MCF 10A (cell line): ENCODE data around the gene PIMREG. TPM values are rescaled to one million over a fixed set of nuclear protein-coding genes. Genes with fewer than 3 reads are reported as not detected.

Experiments used
- BruUV-seq: library from RNA; stranded (reverse); fragments of 400-500 nt; replicated peaks from 2 replicates; lab custom pipeline; 2021; lab: Mats Ljungman, UMichigan
- CTCF ChIA-PET: fragments of 300-600 bp; sonication (Branson Sonifier 250); formaldehyde crosslinking; extraction: SDS; loops from one replicate; lab custom pipeline; 2021; ENCODE audit warnings: antibody characterized with exemption, inconsistent platforms; lab: Yijun Ruan, JAX
- POLR2A ChIA-PET: fragments of 300-600, 350-650 bp; sonication (Branson Sonifier 250); formaldehyde crosslinking; extraction: SDS; loops from one replicate; lab custom pipeline; 2020; ENCODE audit warnings: antibody characterized with exemption, inconsistent platforms; lab: Yijun Ruan, JAX
- DNase-seq: peaks from one replicate; pipeline ENCODE4 v3.0.0-alpha.2; 2018; ENCODE audit not compliant: unreplicated experiment
- H3K27ac Mint-ChIP-seq: one replicate; pipeline ENCODE4 v1.8.0; 2022; ENCODE audit warnings: mild to moderate bottlenecking, low read depth, mixed read lengths; ENCODE audit not compliant: unreplicated experiment
- H3K27me3 Mint-ChIP-seq: one replicate; pipeline ENCODE4 v1.8.0; 2022; ENCODE audit warnings: mixed read lengths; ENCODE audit not compliant: insufficient read depth, unreplicated experiment
- H3K36me3 Mint-ChIP-seq: one replicate; pipeline ENCODE4 v1.8.0; 2022; ENCODE audit warnings: mild to moderate bottlenecking, moderate library complexity, mixed read lengths; ENCODE audit not compliant: insufficient read depth, unreplicated experiment
- H3K4me1 Mint-ChIP-seq: one replicate; pipeline ENCODE4 v1.8.0; 2022; ENCODE audit warnings: mixed read lengths; ENCODE audit not compliant: insufficient read depth, unreplicated experiment
- H3K4me3 Mint-ChIP-seq: one replicate; pipeline ENCODE4 v1.8.0; 2022; ENCODE audit warnings: mild to moderate bottlenecking, moderate library complexity, mixed read lengths; ENCODE audit not compliant: unreplicated experiment
- H3K9me3 Mint-ChIP-seq: one replicate; pipeline ENCODE4 v1.8.0; 2022; ENCODE audit warnings: mixed read lengths; ENCODE audit not compliant: unreplicated experiment
- CTCF ChIP-seq: fragments of 200-600 bp; IDR thresholded peaks from one replicate; pipeline ENCODE4 v1.8.0; 2022; ENCODE audit warnings: antibody characterized with exemption, mild to moderate bottlenecking; ENCODE audit not compliant: unreplicated experiment
- intact Hi-C: fragments of 100-400 bp; cut with micrococcal nuclease; formaldehyde crosslinking; loops from 2 replicates; pipeline ENCODE4 v1.14.1; 2022
- total RNA-seq: library from RNA; stranded (reverse); gene quantifications from 2 replicates; pipeline ENCODE4 v1.2.3, GENCODE V29; 2022

PIMREG gene
- total RNA-seq, 1 experiment from 2014 or later: 21.7 TPM

- BruUV-seq: no TSS peak
- no peaks in the 10 kb centered on the region for H3K9me3 Mint-ChIP-seq
- DNase-seq: no peak
- no peaks in the 10 kb centered on the region for H3K4me1 Mint-ChIP-seq
- no peak for TF ChIP-seq CTCF
- no peak overlapping the region for H3K4me3 Mint-ChIP-seq
- no peak overlapping the region for H3K27ac Mint-ChIP-seq
- H3K36me3 Mint-ChIP-seq: peaks cover 28% of the 10 kb centered on the region
- intact Hi-C loops: no loop called here
- no peaks in the 10 kb centered on the region for H3K27me3 Mint-ChIP-seq
- POLR2A ChIA-PET: no interaction called here
- CTCF ChIA-PET: interaction anchor here (1.3 to 3.7 kb wide), 2 partner anchors 8 to 10 kb away, joined by 5 to 18 read pairs; no protein-coding TSS in a partner anchor
Observed at GRCh38 chr17:6483507-6483906, 39.3 kb downstream of the PIMREG start.

DNA sequence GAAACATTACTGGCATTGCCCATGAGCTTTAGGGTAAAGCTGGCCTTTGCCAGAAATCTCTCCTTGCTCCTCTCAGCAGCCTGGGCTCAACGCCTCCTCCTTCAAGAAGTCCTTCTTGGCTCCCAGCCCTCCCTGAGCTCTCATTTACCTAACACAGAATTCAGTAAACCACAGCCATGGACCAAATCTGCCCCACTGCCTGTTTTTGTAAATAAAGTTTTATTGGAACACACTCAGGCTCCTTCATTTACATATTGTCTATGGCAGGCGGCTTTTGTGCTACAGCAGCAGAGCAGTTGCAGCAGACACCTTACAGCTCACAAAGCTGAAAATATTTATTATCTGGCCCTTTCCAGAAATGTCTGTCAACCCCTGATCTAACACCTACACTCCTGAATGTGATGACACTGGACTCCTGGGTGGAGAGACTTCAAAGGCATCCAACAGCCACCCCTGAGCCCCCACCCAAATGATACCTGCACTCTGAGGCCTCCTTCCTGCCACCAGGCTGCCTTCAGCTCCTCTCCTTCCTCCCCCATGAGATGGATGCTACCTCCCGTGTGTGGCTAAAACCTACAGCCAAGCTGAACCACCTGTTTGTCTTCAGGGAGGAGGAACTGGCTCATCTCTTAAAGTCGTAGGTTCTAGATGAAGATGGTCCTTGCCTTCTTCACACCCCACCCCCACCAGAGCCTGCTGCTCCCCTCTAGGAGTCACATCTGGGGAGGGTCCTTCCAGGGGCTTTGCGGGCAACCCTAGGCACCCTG, 41.6 kb downstream of the PIMREG start:
- no peaks in the 10 kb centered on the region for H3K4me1 Mint-ChIP-seq

DNA sequence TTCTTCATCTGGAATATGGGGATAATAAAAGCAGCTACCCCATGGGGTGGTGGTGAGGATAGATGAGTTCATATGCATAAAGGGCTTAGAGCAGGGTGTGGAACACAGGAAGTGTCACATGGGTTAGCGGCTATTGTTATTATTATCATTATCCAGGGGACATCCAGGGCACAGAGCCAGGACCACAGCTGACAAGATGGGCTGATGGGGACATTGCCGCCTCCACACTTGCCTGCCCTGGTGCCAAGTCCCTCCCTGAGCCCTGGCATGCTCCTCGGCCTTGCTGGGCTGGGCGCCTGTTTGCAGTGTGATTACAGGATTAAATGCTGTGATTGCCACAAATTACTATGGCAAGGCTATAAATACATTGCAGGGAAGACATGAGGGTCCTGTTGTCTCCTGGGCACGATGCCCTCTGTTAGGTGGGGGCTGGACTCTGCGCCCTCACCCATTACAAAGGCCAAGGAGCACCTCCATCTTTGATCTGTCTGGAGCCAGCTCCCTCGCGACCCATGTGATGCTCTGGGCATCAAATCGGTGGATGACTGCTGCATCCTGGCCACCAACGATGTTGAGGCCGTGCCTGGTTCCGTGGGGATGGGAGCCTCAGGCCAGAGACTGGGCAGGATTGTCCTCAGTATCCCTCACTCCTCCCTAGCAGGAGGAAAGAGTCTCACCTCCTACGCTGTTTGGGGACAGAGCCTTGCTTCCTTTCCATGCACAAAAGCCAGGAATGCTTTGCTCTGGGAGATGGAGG, 43.2 kb downstream of the PIMREG start:
- no peaks in the 10 kb centered on the region for H3K27me3 Mint-ChIP-seq
- no peaks in the 10 kb centered on the region for H3K4me1 Mint-ChIP-seq
- peaks cover 21% of the 10 kb centered on the region for H3K36me3 Mint-ChIP-seq
- no peak overlapping the region for H3K4me3 Mint-ChIP-seq
- no peaks in the 10 kb centered on the region for H3K9me3 Mint-ChIP-seq
- BruUV-seq: no TSS peak
- intact Hi-C loops: no loop called here
- ChIA-PET CTCF (interaction anchor here (0.9 to 3.7 kb wide), 2 partner anchors 14 to 161 kb away, joined by 3 to 18 read pairs; no protein-coding TSS in a partner anchor), POLR2A (no interaction called here)
- DNase-seq: no peak
- no peak for TF ChIP-seq CTCF
- no peak overlapping the region for H3K27ac Mint-ChIP-seq

More for the DNA sequence above, 41.6 kb downstream of the PIMREG start:
- no peak for DNase-seq
- no TSS peak for BruUV-seq
- Mint-ChIP-seq H3K27ac (no peak overlapping the region), H3K36me3 (peaks cover 28% of the 10 kb centered on the region), H3K9me3 (no peaks in the 10 kb centered on the region), H3K27me3 (no peaks in the 10 kb centered on the region), H3K4me3 (no peak overlapping the region)
- ChIA-PET POLR2A (interaction anchor here (0.6 to 1.0 kb wide), 2 partner anchors 13 to 108 kb away, joined by 3 read pairs; no protein-coding TSS in a partner anchor), CTCF (interaction anchor here (0.6 to 3.7 kb wide), 3 partner anchors 12 to 838 kb away, joined by 3 to 18 read pairs (median 3); no protein-coding TSS in a partner anchor)
- intact Hi-C loops: no loop called here
- TF ChIP-seq CTCF: no peak

GRCh38 chr17:6488008-6488539, 43.8 kb downstream of the PIMREG start:
- no peaks in the 10 kb centered on the region for H3K27me3 Mint-ChIP-seq
- no peak overlapping the region for H3K27ac Mint-ChIP-seq
- CTCF ChIA-PET: interaction anchor here (1.2 kb wide), 1 partner anchor 15 kb away, joined by 9 read pairs; no protein-coding TSS in a partner anchor
- BruUV-seq: no TSS peak
- no peak for DNase-seq
- intact Hi-C loops: no loop called here
- no peaks in the 10 kb centered on the region for H3K9me3 Mint-ChIP-seq
- H3K36me3 Mint-ChIP-seq: peaks cover 15% of the 10 kb centered on the region
- no peak overlapping the region for H3K4me3 Mint-ChIP-seq
- no peak for TF ChIP-seq CTCF
- POLR2A ChIA-PET: no interaction called here
- H3K4me1 Mint-ChIP-seq: no peaks in the 10 kb centered on the region
